Hematopoietic multipotent progenitor cell (in vitro differentiated cells): ENCODE results near the gene PODXL2. TPM values are rescaled to one million over a fixed set of nuclear protein-coding genes. Genes with fewer than 3 reads are reported as not detected.

ENCODE experiments used
- DNase-seq, 3 donors: peaks; one replicate each; pipeline ENCODE4 v3.0.0-alpha.2; 2011 to 2015; ENCODE audit warnings: low read depth in 2 of 3, low spot score in 2 of 3
- total RNA-seq: library from RNA; depleted of rRNA; stranded (reverse); fragments of >200 nt; gene quantifications from one replicate; pipeline ENCODE4 v1.2.3, GENCODE V29; 2012

Gene PODXL2
- total RNA-seq, 1 donor: 12.4 TPM

- DNase-seq: no peak
Observed at GRCh38 chr3:127687228-127687737, 58.3 kb downstream of the PODXL2 start.

- no peak for DNase-seq
Observed at GRCh38 chr3:127688022-127688415, 59.0 kb downstream of the PODXL2 start.

- DNase-seq: no peak
Observed at GRCh38 chr3:127688416-127689265, 59.7 kb downstream of the PODXL2 start.

GRCh38 chr3:127689266-127689860 lies 60.4 kb downstream of the PODXL2 start:
- DNase-seq: no peak

- no peak for DNase-seq
Observed at GRCh38 chr3:127690106-127690505, 61.1 kb downstream of the PODXL2 start.

- DNase-seq: peak in 1 of 3 donors; percentile 14
Observed at GRCh38 chr3:127690823-127691452, 62.0 kb downstream of the PODXL2 start.

- no peak for DNase-seq
Observed at GRCh38 chr3:127691489-127691888, 62.5 kb downstream of the PODXL2 start.

- DNase-seq: no peak
Observed at GRCh38 chr3:127691974-127692373, 63.0 kb downstream of the PODXL2 start.

GRCh38 chr3:127692501-127693335 lies 63.7 kb downstream of the PODXL2 start:
- DNase-seq: no peak

- DNase-seq: no peak
Observed at GRCh38 chr3:127693336-127693843, 64.4 kb downstream of the PODXL2 start.

GRCh38 chr3:127694467-127695215 lies 65.7 kb downstream of the PODXL2 start:
- DNase-seq: peak in 2 of 3 donors; percentile 24 to 34

- DNase-seq: peak in 2 of 3 donors; percentile 43 to 66
Observed at GRCh38 chr3:127697551-127698240, 68.7 kb downstream of the PODXL2 start.

- no peak for DNase-seq
Observed at GRCh38 chr3:127698286-127698685, 69.3 kb downstream of the PODXL2 start.

- no peak for DNase-seq
Observed at GRCh38 chr3:127698691-127699415, 69.9 kb downstream of the PODXL2 start.

- no peak for DNase-seq
Observed at GRCh38 chr3:127699416-127700300, 70.7 kb downstream of the PODXL2 start.

- DNase-seq: no peak
Observed at GRCh38 chr3:127700406-127700805, 71.4 kb downstream of the PODXL2 start.

- DNase-seq: no peak
Observed at GRCh38 chr3:127701280-127701911, 72.4 kb downstream of the PODXL2 start.
